Epithelial cell of esophagus (primary cell): ENCODE data around the gene MOB4.

Source experiments
- DNase-seq: peaks from one replicate; pipeline ENCODE4 v3.0.0; 2010; ENCODE audit warnings: low read depth
- H3K4me3 ChIP-seq: 2 replicates; pipeline ENCODE4 v1.5.1; 2011; ENCODE audit warnings: mild to moderate bottlenecking, low read length, control low read depth
- TF ChIP-seq, protein P1 (sequence below): IDR thresholded peaks from 2 replicates; pipeline ENCODE4 v1.5.1; 2011; ENCODE audit warnings: low read depth, mild to moderate bottlenecking, low read length, control low read depth, inconsistent platforms; ENCODE audit not compliant: insufficient read depth; ENCODE audit errors: missing control alignments

MOB4 gene

DNA sequence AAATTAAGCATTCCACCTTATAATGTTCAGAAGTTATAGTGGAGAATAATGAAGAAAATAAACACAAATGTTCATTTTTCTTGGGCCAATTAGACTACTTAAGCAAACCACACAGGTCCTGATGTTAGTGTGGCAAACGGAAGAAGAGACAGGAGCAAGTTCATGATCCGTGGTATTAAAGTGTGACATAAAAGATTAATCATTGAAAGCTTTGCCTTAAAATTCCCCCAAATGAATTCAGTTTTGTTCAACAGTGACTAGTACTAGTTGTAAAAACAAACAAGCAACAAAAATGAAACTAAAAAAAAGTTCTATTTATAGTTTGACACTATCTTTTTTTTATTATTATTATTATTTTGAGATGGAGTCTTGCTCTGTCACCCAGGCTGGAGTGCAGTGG lies 85.9 kb downstream of the MOB4 start:
- TF ChIP-seq, protein P1, sequence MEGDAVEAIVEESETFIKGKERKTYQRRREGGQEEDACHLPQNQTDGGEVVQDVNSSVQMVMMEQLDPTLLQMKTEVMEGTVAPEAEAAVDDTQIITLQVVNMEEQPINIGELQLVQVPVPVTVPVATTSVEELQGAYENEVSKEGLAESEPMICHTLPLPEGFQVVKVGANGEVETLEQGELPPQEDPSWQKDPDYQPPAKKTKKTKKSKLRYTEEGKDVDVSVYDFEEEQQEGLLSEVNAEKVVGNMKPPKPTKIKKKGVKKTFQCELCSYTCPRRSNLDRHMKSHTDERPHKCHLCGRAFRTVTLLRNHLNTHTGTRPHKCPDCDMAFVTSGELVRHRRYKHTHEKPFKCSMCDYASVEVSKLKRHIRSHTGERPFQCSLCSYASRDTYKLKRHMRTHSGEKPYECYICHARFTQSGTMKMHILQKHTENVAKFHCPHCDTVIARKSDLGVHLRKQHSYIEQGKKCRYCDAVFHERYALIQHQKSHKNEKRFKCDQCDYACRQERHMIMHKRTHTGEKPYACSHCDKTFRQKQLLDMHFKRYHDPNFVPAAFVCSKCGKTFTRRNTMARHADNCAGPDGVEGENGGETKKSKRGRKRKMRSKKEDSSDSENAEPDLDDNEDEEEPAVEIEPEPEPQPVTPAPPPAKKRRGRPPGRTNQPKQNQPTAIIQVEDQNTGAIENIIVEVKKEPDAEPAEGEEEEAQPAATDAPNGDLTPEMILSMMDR, result no peak
- H3K4me3 ChIP-seq, result no peak overlapping the region
- DNase-seq, result no peak
